Stimulated activated CD8-positive, alpha-beta memory T cell treated with anti-CD3 and anti-CD28 coated beads, Interleukin-4, amount 100 ng/mL, for 24 hours (primary cell): ENCODE data around the gene PEAK3.
"Not testable (repeated sequence)": the region's sequence is repeated elsewhere in the genome, so short reads cannot be mapped to it uniquely, and the experiment has no call there.

Source experiments
- DNase-seq: peaks from one replicate; pipeline ENCODE4 v3.0.0-alpha.2; 2020; ENCODE audit warnings: low read depth

Gene PEAK3

GRCh38 chr19:2288818-2289713 lies 7.1 kb upstream of the PEAK3 start:
- DNase-seq = no peak

- DNase-seq = no peak
Observed at GRCh38 chr19:2288338-2288817, 6.4 kb upstream of the PEAK3 start.

- DNase-seq = no peak
Observed at GRCh38 chr19:2287585-2288337, 5.8 kb upstream of the PEAK3 start.

GRCh38 chr19:2286402-2287140 lies 4.6 kb upstream of the PEAK3 start:
- DNase-seq = no peak

- DNase-seq = no peak
Observed at GRCh38 chr19:2283835-2284507, 2.0 kb upstream of the PEAK3 start.

GRCh38 chr19:2282862-2283237 lies 875 bp upstream of the PEAK3 start:
- DNase-seq = no peak

GRCh38 chr19:2281265-2282061 lies 512 bp downstream of the PEAK3 start:
- not testable (repeated sequence) for DNase-seq

GRCh38 chr19:2280633-2281264 lies 1.2 kb downstream of the PEAK3 start:
- no peak for DNase-seq

- DNase-seq = no peak
Observed at GRCh38 chr19:2278459-2279158, 3.4 kb downstream of the PEAK3 start.

GRCh38 chr19:2277138-2277537 lies 4.8 kb downstream of the PEAK3 start:
- DNase-seq = no peak

GRCh38 chr19:2276429-2276986 lies 5.5 kb downstream of the PEAK3 start:
- no peak for DNase-seq

- DNase-seq = no peak
Observed at GRCh38 chr19:2275588-2276428, 6.2 kb downstream of the PEAK3 start.

- no peak for DNase-seq
Observed at GRCh38 chr19:2274931-2275535, 6.9 kb downstream of the PEAK3 start.

- DNase-seq = no peak
Observed at GRCh38 chr19:2274185-2274711, 7.7 kb downstream of the PEAK3 start.

- peak; percentile 69 for DNase-seq
Observed at GRCh38 chr19:2273356-2274184, 8.4 kb downstream of the PEAK3 start.

- no peak for DNase-seq
Observed at GRCh38 chr19:2271234-2272103, 10.5 kb downstream of the PEAK3 start.
